Natural killer cell (primary cell): ENCODE results near the gene SERTAD3. TPM values are rescaled to one million over a fixed set of nuclear protein-coding genes. Genes with fewer than 3 reads are reported as not detected.
A peak's percentile ranks its signal among the peaks of the same experiment; 100 is the strongest.

Experiments used
- ATAC-seq, 3 donors: fragments of 150-1000 bp in 2 of 3; fragments of 200-7000 bp in 1 of 3; cut with Tn5 transposase; 1 replicate in 1 of 3; 2 replicates in 2 of 3; pipeline ENCODE4 v1.10.0; 2021; ENCODE audit warnings: mild to moderate bottlenecking in 2 of 3, moderate library complexity in 2 of 3
- DNase-seq, 2 donors: peaks; one replicate each; pipeline versions ENCODE4 v3.0.0 to v3.0.0-alpha.2; 2013 to 2021; ENCODE audit warnings: mixed read lengths in 1 of 2
- H3K27ac ChIP-seq: one replicate; pipeline ENCODE4 v1.5.1; 2013; ENCODE audit warnings: mild to moderate bottlenecking, low read length
- H3K27me3 ChIP-seq: one replicate; pipeline ENCODE4 v1.6.1; 2013; ENCODE audit warnings: low read length; ENCODE audit not compliant: control insufficient read depth, insufficient read depth
- H3K36me3 ChIP-seq: one replicate; pipeline ENCODE4 v1.6.1; 2013; ENCODE audit warnings: low read length; ENCODE audit not compliant: control insufficient read depth, insufficient read depth
- H3K4me1 ChIP-seq: one replicate; pipeline ENCODE4 v1.6.1; 2013; ENCODE audit warnings: low read length; ENCODE audit not compliant: control insufficient read depth, insufficient read depth
- H3K4me3 ChIP-seq: one replicate; pipeline ENCODE4 v1.5.1; 2013; ENCODE audit warnings: low read length
- H3K9me3 ChIP-seq: one replicate; pipeline ENCODE4 v1.6.1; 2013; ENCODE audit warnings: low read length; ENCODE audit not compliant: control insufficient read depth, insufficient read depth
- H3K27ac Mint-ChIP-seq, 2 donors: one replicate each; pipeline ENCODE4 v1.8.0; 2022; ENCODE audit warnings: mild to moderate bottlenecking in 2 of 2, mixed read lengths in 2 of 2, moderate library complexity in 1 of 2
- H3K27me3 Mint-ChIP-seq, 2 donors: one replicate each; pipeline ENCODE4 v1.8.0; 2022; ENCODE audit warnings: low read depth in 2 of 2, mixed read lengths in 2 of 2
- H3K36me3 Mint-ChIP-seq: one replicate; pipeline ENCODE4 v1.8.0; 2022; ENCODE audit warnings: mixed read lengths
- H3K4me1 Mint-ChIP-seq, 2 donors: one replicate each; pipeline ENCODE4 v1.8.0; 2022; ENCODE audit warnings: mixed read lengths in 2 of 2
- H3K4me3 Mint-ChIP-seq: one replicate; pipeline ENCODE4 v1.8.0; 2022; ENCODE audit warnings: mild to moderate bottlenecking, moderate library complexity, mixed read lengths
- H3K9me3 Mint-ChIP-seq, 2 donors: one replicate each; pipeline ENCODE4 v1.8.0; 2022; ENCODE audit warnings: mixed read lengths in 2 of 2
- CTCF ChIP-seq: fragments of 200-600 bp; IDR thresholded peaks from one replicate; pipeline ENCODE4 v1.8.0; 2022; ENCODE audit warnings: antibody characterized with exemption
- WGBS: methylation state at CpG from one replicate; pipeline ENCODE4 v1.1.7; 2013; ENCODE audit warnings: missing lambda C conversion rate; ENCODE audit not compliant: insufficient coverage; 5-methylcytosine and 5-hydroxymethylcytosine counted together
- intact Hi-C: fragments of 100-400 bp; cut with micrococcal nuclease; formaldehyde crosslinking; loops from one replicate; pipeline ENCODE4 v1.14.2; 2022
- total RNA-seq, 4 donors: library from RNA; stranded (reverse); fragments of 120-200 nt in 1 of 4; gene quantifications; one replicate each; pipeline versions ENCODE4 v1.2.3 to v1.2.4, GENCODE V29; 2013 to 2022

Gene SERTAD3
- total RNA-seq, 3 donors from 2014 or later (not counting 1 experiment from before 2014, with no cell fraction given) = 57.3 to 102 (median 83.3) TPM

- Mint-ChIP-seq H3K36me3 (no peaks in the 10 kb centered on the region), H3K27me3 (no peaks in the 10 kb centered on the region), H3K27ac (peak overlapping the region; percentile 82 to 88), H3K4me3 (peak overlapping the region; percentile 90), H3K4me1 (peaks cover 36 to 56% of the 10 kb centered on the region in 2 donors), H3K9me3 (no peaks in the 10 kb centered on the region)
- TF ChIP-seq CTCF = no peak
- Histone ChIP-seq H3K27me3 (no peaks in the 10 kb centered on the region), H3K9me3 (no peaks in the 10 kb centered on the region), H3K27ac (peak overlapping the region; percentile 95), H3K4me3 (peak overlapping the region; percentile 88), H3K4me1 (peaks cover 49% of the 10 kb centered on the region), H3K36me3 (peaks cover 10% of the 10 kb centered on the region)
- intact Hi-C loops = loop anchor here (5.0 kb wide), 1 partner anchor 177 kb away; no protein-coding TSS in a partner anchor
- DNase-seq = no peak
- peak in 1 of 3 donors; percentile 1 for ATAC-seq
- WGBS = 65% methylated on average over 13 of the region's 14 CpGs
Measured at GRCh38 chr19:40420451-40420765, 23.7 kb downstream of the SERTAD3 start.

DNA sequence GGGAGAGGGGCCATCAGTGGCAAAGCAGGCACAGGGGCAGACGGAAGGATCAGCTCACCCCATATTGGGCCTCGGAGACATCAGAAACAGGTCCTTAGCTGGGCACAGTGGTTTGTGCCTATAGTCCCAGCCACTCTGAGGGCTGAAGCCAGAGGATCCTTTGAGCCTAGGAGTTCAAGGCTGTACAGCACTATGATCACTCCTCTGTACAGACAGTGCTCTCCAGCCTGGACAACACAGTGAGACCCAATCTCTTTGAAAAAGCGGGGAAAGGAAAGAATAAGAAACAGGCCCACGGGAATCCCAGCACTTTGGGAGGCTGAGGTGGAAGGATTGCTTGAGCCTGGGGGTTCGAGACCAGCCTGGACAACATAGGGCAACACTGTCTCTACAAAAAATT lies 24.4 kb downstream of the SERTAD3 start:
- no peaks in the 10 kb centered on the region for H3K27me3 ChIP-seq
- peaks cover 10% of the 10 kb centered on the region for H3K36me3 ChIP-seq
- no peak overlapping the region for H3K4me3 ChIP-seq
- TF ChIP-seq CTCF = no peak
- H3K27me3 Mint-ChIP-seq = no peaks in the 10 kb centered on the region
- peak overlapping the region; percentile 77 for H3K4me3 Mint-ChIP-seq
- peak overlapping the region; percentile 57 to 82 for H3K27ac Mint-ChIP-seq
- intact Hi-C loops = loop anchor here (5.0 kb wide), 1 partner anchor 178 kb away; no protein-coding TSS in a partner anchor
- no peak for ATAC-seq
- 96% methylated on average over 5 of the region's 5 CpGs for WGBS
- DNase-seq = no peak
- H3K4me1 ChIP-seq = peaks cover 48% of the 10 kb centered on the region
- peaks cover 34 to 54% of the 10 kb centered on the region in 2 donors for H3K4me1 Mint-ChIP-seq
- H3K9me3 Mint-ChIP-seq = no peaks in the 10 kb centered on the region
- no peaks in the 10 kb centered on the region for H3K9me3 ChIP-seq
- no peaks in the 10 kb centered on the region for H3K36me3 Mint-ChIP-seq
- H3K27ac ChIP-seq = no peak overlapping the region

GRCh38 chr19:40419066-40419612 lies 25.0 kb downstream of the SERTAD3 start:
- peaks cover 50% of the 10 kb centered on the region for H3K4me1 ChIP-seq

More at GRCh38 chr19:40419066-40419612, 25.0 kb downstream of the SERTAD3 start:
- Histone ChIP-seq H3K9me3 (no peaks in the 10 kb centered on the region), H3K27me3 (no peaks in the 10 kb centered on the region), H3K36me3 (peaks cover 10% of the 10 kb centered on the region), H3K4me3 (no peak overlapping the region), H3K27ac (no peak overlapping the region)
- H3K36me3 Mint-ChIP-seq = no peaks in the 10 kb centered on the region
- 92% methylated on average over 5 of the region's 5 CpGs for WGBS
- H3K9me3 Mint-ChIP-seq = no peaks in the 10 kb centered on the region
- no peak for TF ChIP-seq CTCF
- H3K27ac Mint-ChIP-seq = peak overlapping the region in 1 of 2 donors; percentile 82
- intact Hi-C loops = no loop called here
- DNase-seq (no peak), ATAC-seq (no peak)
- no peak overlapping the region for H3K4me3 Mint-ChIP-seq
- H3K4me1 Mint-ChIP-seq = peaks cover 28 to 51% of the 10 kb centered on the region in 2 donors
- no peaks in the 10 kb centered on the region for H3K27me3 Mint-ChIP-seq
